TTC549 (cell line): ENCODE results near the gene PTPRD.
"Not testable (repeated sequence)": the region's sequence is repeated elsewhere in the genome, so short reads cannot be mapped to it uniquely, and the experiment has no call there.

Experiments
- FAIRE-seq: peaks from 2 replicates; lab custom pipeline; 2012; peaks lifted over from hg19 to GRCh38; lab: Jason Lieb, UNC

The PTPRD gene

DNA sequence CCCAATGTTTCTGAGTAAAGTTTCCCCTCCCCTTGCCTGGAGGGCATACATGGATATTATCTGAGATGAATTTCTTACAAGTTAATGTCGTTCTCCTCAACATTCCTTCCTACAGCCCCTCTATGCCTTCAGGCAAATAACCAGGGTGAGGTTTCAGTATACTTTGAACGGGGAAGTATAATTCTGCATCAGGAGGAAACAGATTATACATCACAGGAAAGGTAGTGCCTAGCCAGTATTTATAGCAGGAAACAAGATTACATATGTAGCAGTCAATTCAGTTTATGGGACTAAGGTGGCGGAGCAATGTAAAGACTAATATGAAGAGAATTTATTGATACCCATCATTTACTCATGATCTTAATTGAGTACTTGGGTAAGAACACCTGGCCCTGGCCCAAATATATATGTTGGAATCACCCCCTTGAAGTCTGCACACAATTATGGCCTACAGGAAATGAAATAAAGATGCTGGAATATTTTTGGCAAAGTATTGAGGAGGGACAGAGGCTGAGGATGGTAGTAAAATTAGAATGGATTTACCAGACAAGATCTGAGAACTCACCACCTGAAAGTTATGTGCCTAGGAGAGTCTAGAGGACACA, 661.1 kb downstream of the PTPRD start:
- FAIRE-seq, result no peak

DNA sequence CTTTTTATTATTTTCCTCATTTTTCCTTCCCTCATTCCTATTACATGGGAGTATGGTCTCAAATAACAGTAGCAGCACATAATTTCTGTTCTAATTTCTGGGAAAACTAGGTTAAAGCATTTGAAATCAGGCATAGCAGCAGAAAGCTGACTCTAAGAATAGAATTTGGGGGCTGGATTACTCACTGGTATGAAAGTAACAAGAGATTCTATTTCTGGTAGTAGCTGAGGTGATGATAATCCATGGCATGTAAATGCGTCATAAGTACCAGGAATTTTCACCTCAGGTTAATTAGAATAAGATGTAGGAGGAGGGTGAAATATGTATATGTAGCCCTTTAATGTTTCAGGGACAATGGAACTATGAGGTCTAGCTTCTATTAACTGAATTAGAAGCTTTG, 662.0 kb downstream of the PTPRD start:
- FAIRE-seq, result no peak

DNA sequence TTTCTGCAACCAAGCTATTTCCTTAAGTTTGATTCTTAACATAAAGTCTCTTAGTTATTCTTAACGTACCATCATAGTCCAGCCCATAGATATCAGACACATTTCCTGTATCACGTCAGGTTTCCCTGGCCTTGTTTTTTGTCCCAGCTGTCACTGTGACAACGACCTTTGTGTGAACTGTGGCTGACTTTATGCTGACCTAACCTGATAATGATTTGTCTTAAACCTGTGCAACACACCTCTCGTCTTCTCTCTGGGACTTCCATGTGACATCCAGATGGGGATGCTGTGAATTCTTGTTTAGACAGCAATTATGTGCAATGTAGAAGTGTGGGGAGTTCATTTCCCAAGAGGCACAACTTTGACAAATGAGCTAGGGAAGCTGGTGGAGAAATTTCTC, 662.8 kb downstream of the PTPRD start:
- no peak for FAIRE-seq

DNA sequence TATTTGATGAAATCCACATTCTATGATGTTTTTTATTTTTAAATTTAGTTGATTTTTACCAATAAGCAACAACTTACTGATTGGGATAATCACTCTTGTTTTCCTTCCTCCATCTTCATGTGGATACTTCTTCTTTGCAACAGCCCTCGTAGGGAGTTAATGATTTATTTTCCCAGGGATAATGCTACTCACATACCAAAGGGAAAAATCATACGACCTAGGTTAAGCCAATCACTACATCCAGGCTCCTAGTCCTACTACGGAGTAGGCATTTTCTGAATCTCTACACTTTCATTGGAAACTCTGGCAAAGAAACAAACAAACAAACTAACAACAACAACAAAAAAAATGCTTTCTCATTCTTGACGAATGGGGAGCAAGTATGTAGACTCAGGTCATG, 663.4 kb downstream of the PTPRD start:
- FAIRE-seq, result no peak

- FAIRE-seq, result no peak
These were observed 666.8 kb downstream of the PTPRD start for GRCh38 chr9:9945966-9946365.

GRCh38 chr9:9942764-9943424, 669.9 kb downstream of the PTPRD start:
- peak; percentile 49 for FAIRE-seq

GRCh38 chr9:9938432-9938831, 674.4 kb downstream of the PTPRD start:
- FAIRE-seq, result no peak

DNA sequence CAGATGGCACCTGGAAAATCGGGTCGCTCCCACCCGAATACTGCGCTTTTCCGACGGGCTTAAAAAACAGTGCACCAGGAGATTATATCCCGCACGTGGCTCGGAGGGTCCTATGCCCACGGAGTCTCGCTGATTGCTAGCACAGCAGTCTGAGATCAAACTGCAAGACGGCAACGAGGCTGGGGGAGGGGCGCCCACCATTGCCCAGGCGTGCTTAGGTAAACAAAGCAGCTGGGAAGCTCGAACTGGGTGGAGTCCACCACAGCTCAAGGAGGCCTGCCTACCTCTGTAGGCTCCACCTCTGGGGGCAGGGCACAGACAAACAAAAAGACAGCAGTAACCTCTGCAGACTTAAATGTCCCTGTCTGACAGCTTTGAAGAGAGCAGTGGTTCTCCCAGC, 681.3 kb downstream of the PTPRD start:
- FAIRE-seq, result not testable (repeated sequence)

DNA sequence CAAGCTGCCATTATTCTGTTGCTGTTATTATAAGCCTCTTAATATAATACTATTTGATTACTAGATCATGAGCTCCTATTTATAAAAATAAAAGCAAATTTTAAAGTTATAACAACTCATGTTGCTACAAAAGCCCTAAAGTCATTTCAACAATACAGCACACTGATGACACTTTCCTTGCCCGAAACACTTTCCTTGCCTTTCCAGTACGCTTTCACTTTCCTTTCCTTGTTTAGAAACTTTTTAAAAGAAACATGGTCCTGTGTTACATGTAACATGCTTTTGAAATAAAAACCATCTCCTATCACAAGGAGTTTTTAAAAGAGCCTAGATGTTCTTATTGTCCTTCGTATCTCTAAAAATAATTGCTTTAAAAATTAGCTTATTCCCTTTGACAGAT, 688.4 kb downstream of the PTPRD start:
- FAIRE-seq, result no peak

DNA sequence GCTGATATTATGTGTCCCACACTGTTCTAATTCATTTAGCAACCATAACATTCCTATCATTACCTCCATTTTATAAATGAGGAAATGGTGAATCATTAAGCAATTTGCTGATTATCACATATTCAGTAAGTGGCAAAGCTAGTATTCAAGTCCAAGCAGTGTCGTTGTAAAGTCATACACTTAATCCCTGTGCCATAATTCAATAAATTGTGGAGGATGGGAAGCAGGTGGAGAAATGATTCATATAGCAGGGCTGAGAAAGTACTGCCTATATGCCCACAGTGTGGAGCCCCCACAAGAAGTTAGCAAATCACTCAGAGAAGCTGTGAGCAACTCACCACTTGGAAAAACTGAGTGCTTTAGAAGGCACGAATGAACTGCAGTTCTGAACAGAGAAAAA, 691.0 kb downstream of the PTPRD start:
- no peak for FAIRE-seq

DNA sequence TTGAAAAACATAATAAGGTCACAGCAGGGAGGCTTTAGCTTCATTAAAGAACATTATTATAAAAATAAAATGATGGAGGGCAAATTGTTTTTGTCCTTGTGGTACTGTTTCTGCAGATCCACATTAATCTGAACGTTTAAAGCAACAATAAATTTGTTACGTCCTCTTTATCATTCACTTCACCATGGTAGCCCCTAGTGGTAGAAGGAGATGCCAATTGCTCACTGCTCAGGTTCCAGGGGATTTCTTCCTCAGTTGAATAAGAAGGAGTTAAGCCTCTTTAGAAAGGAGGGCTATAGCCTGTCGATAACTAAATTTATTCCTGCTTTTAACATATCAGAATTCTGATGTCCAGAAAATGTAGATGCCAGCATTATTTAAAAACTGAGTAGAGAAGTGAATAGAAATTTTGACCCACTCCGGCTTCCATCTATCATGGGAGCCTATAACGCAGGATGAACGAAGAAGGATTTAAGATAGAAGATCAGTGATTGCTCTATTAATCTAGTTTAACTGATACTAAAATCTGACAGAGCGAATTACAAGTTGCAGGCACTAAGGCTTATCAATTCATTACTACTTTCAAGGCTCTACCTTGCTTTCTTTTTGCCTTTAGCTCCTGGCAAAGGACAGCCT, 692.3 kb downstream of the PTPRD start:
- no peak for FAIRE-seq

GRCh38 chr9:9919174-9919775, 693.5 kb downstream of the PTPRD start:
- FAIRE-seq, result no peak

- FAIRE-seq, result no peak
These were observed 695.4 kb downstream of the PTPRD start for GRCh38 chr9:9917400-9917799.

GRCh38 chr9:9914174-9914573, 698.6 kb downstream of the PTPRD start:
- no peak for FAIRE-seq

DNA sequence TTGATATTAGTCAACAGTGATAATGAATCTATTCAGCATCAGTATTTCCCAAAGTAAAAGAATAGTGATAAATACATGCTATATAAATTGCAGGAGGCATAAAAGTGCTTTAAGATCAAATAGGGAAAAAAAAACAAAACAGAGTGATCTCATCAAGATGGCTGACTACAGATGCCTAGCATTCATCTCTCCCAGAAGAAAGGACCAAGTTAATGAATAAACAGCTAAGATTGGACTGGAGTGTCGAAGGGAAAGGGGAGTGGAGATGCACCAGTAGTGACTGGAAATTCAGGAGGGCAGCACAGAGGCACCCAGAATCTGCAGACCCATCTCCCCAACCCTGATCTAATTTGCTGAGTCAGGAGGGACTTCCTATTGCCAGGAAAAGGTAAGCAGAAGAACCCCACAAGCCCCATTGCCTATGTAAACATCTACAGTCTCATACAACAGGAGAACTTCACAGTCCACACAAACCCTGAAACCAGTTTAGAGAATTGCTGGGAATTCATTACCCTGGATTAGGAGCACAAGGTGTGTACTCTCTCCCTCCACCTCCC, 699.4 kb downstream of the PTPRD start:
- FAIRE-seq, result no peak

- no peak for FAIRE-seq
These were observed 700.3 kb downstream of the PTPRD start for GRCh38 chr9:9912459-9912858.

- FAIRE-seq, result no peak
These were observed 707.1 kb downstream of the PTPRD start for GRCh38 chr9:9905736-9906135.

- FAIRE-seq, result no peak
These were observed 708.8 kb downstream of the PTPRD start for GRCh38 chr9:9904041-9904440.

DNA sequence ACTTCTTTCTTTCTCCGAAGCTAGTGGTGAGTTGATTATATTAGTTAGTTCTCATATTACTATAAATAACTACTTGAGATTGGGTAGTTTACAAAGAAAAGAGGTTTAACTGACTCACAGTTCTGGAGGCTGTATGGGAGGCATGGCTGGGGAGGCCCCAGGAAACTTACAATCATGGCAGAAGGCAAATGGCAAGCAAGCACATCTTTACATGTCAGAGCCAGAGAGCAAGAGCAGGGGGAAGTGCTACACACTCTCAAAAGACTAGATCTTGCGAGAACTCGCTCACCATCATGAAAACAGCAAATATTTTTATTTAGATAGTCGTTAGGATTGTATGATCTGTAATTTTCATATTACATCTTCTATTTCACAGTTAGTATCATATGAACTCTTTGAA, 711.2 kb downstream of the PTPRD start:
- FAIRE-seq, result no peak

DNA sequence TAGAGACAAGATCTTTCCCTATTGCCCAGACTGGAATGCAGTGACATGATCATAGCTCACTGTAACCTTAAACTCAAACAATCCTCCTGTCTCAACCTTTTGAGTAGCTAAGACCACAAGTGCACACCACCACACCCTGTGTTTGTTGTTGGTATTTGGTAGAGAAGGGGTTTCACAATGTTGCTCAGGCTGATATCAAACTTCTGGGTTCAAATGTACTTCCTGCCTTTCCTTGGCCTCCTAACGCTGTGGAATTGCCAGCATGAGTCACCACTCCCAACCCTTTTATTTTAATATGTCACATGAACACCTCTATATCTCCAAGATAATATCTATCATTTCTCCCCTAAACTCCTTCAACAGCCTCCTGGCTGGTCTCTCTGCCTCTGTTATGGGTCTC, 719.0 kb downstream of the PTPRD start:
- FAIRE-seq, result no peak

DNA sequence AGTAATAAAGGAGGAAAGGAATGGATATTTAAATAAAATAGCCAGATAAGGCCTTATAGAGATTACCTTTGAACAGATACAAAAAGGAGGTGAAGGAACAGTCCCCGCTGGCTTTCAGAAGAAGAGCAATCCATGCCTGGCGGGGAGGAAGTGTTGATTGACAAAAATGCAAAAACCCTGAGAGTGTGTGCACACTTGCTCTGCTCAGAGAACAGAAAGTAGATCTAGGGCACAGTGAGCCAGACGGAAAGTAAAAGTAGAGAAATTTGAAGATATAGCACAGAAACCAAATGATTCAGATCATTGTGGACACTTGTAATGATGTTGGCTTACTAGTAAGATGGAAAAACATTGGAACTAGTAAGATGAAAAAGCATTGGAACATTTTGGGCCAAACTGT, 720.6 kb downstream of the PTPRD start:
- no peak for FAIRE-seq

- no peak for FAIRE-seq
These were observed 731.1 kb downstream of the PTPRD start for GRCh38 chr9:9881692-9882091.

- no peak for FAIRE-seq
These were observed 738.5 kb downstream of the PTPRD start for GRCh38 chr9:9874270-9874669.
